GM21390 (cell line): ENCODE results near the gene RGL4.

ENCODE experiments used
- ATAC-seq: cut with Tn5 transposase; IDR thresholded peaks from one replicate; pipeline ENCODE4 v1.9.1; 2021; ENCODE audit not compliant: unreplicated experiment

RGL4 gene

GRCh38 chr22:23678133-23678532, 12.7 kb upstream of the RGL4 start:
- no peak for ATAC-seq

- ATAC-seq = no peak
Measured at GRCh38 chr22:23681026-23681809, 9.6 kb upstream of the RGL4 start.

- ATAC-seq = no peak
Measured at GRCh38 chr22:23682077-23682476, 8.7 kb upstream of the RGL4 start.

GRCh38 chr22:23682827-23683355, 7.9 kb upstream of the RGL4 start:
- no peak for ATAC-seq

- ATAC-seq = no peak
Measured at GRCh38 chr22:23683545-23683944, 7.3 kb upstream of the RGL4 start.

- ATAC-seq = no peak
Measured at GRCh38 chr22:23684026-23684425, 6.8 kb upstream of the RGL4 start.

- ATAC-seq = no peak
Measured at GRCh38 chr22:23684561-23685031, 6.2 kb upstream of the RGL4 start.

GRCh38 chr22:23685205-23685784, 5.5 kb upstream of the RGL4 start:
- no peak for ATAC-seq

GRCh38 chr22:23686416-23687024, 4.3 kb upstream of the RGL4 start:
- ATAC-seq = no peak

- ATAC-seq = no peak
Measured at GRCh38 chr22:23688121-23688520, 2.7 kb upstream of the RGL4 start.

- ATAC-seq = no peak
Measured at GRCh38 chr22:23688571-23688970, 2.2 kb upstream of the RGL4 start.

GRCh38 chr22:23689414-23689813, 1.4 kb upstream of the RGL4 start:
- no peak for ATAC-seq

- no peak for ATAC-seq
Measured at GRCh38 chr22:23691748-23692423, 1.1 kb downstream of the RGL4 start.

- ATAC-seq = no peak
Measured at GRCh38 chr22:23692598-23693291, 1.9 kb downstream of the RGL4 start.

GRCh38 chr22:23693979-23694680, 3.3 kb downstream of the RGL4 start:
- ATAC-seq = no peak

GRCh38 chr22:23695141-23695540, 4.3 kb downstream of the RGL4 start:
- ATAC-seq = no peak

GRCh38 chr22:23695571-23696325, 4.9 kb downstream of the RGL4 start:
- no peak for ATAC-seq

GRCh38 chr22:23696326-23696851, 5.6 kb downstream of the RGL4 start:
- peak; percentile 74 for ATAC-seq
